Activated CD4-positive, alpha-beta T cell treated with anti-CD3 and anti-CD28 coated beads, Interleukin-2, amount 10 ng/mL, durations not matched to agents 7 days and 5 days (primary cell): ENCODE results near the gene AAMP. TPM values are rescaled to one million over a fixed set of nuclear protein-coding genes. Genes with fewer than 3 reads are reported as not detected.
"Not testable (repeated sequence)": the region's sequence is repeated elsewhere in the genome, so short reads cannot be mapped to it uniquely, and the experiment has no call there.

ENCODE experiments used
- CTCF ChIA-PET: fragments of 350-600 bp; sonication (Branson Sonifier 250); formaldehyde crosslinking; loops from one replicate; lab custom pipeline; 2021; ENCODE audit warnings: antibody characterized with exemption; lab: Charles Lee
- POLR2A ChIA-PET: fragments of 350-600 bp; sonication (Branson Sonifier 250); formaldehyde crosslinking; loops from one replicate; lab custom pipeline; 2021; ENCODE audit warnings: antibody characterized with exemption; lab: Charles Lee
- DNase-seq: peaks from one replicate; pipeline ENCODE4 v3.0.0-alpha.2; 2020
- H3K27ac Mint-ChIP-seq: one replicate; pipeline ENCODE4 v1.8.0; 2021; ENCODE audit warnings: mild to moderate bottlenecking, moderate library complexity, mixed read lengths
- H3K27me3 Mint-ChIP-seq: one replicate; pipeline ENCODE4 v1.8.0; 2021; ENCODE audit warnings: mixed read lengths
- H3K36me3 Mint-ChIP-seq: one replicate; pipeline ENCODE4 v1.8.0; 2021; ENCODE audit warnings: low read depth, mixed read lengths
- H3K4me1 Mint-ChIP-seq: one replicate; pipeline ENCODE4 v1.8.0; 2021; ENCODE audit warnings: mixed read lengths
- H3K4me3 Mint-ChIP-seq: one replicate; pipeline ENCODE4 v1.8.0; 2021; ENCODE audit warnings: mild to moderate bottlenecking, moderate library complexity, mixed read lengths
- H3K9me3 Mint-ChIP-seq: one replicate; pipeline ENCODE4 v1.8.0; 2021; ENCODE audit warnings: mixed read lengths
- total RNA-seq, 2 experiments: library from RNA; stranded (reverse); gene quantifications; one replicate each; pipeline ENCODE4 v1.2.3, GENCODE V29; 2021

Gene AAMP
- 10 to 100 TPM; 42.3 to 51.1 TPM for total RNA-seq

GRCh38 chr2:218269900-218270720 lies at the start of gene AAMP, which contains the start of gene PNKD:
TSS of gene AAMP (minus strand) at chr2:218270137. CDS start at chr2:218270086, 51 bp downstream.
TSS of gene PNKD (plus strand) at chr2:218270519. CDS start at chr2:218270536, 17 bp downstream.
- H3K36me3 Mint-ChIP-seq = peaks cover 26% of the 10 kb centered on the region
- no peaks in the 10 kb centered on the region for H3K27me3 Mint-ChIP-seq

GRCh38 chr2:218318241-218318640 lies 48.3 kb upstream of the AAMP start:
- ChIA-PET POLR2A (no interaction called here), CTCF (interaction anchor here (1.4 to 2.1 kb wide), 3 partner anchors 10 to 78 kb away, joined by 3 to 8 read pairs (median 5); no protein-coding TSS in a partner anchor)
- Mint-ChIP-seq H3K27me3 (peaks cover under 1% of the 10 kb centered on the region), H3K4me1 (peaks cover 43% of the 10 kb centered on the region), H3K36me3 (peaks cover 9% of the 10 kb centered on the region), H3K27ac (peak overlapping the region; percentile 50), H3K4me3 (no peak overlapping the region), H3K9me3 (no peaks in the 10 kb centered on the region)
- no peak for DNase-seq

More at GRCh38 chr2:218269900-218270720, at the start of gene AAMP, which contains the start of gene PNKD:
- CTCF ChIA-PET = interaction anchor here (0.5 to 7.5 kb wide), 14 partner anchors 9 to 126 kb away, joined by 3 to 113 read pairs (median 4); partner anchors contain the start of genes CATIP, GPBAR1 and TMBIM1
- Mint-ChIP-seq H3K27ac (peak within 1 kb of the TSS; percentile 92), H3K4me1 (peaks cover 47% of the 10 kb centered on the region), H3K9me3 (no peaks in the 10 kb centered on the region), H3K4me3 (peak within 1 kb of the TSS; percentile 88)
- POLR2A ChIA-PET = interaction anchor here (0.6 to 1.0 kb wide), 4 partner anchors 16 to 81 kb away, joined by 3 to 5 read pairs (median 4); no protein-coding TSS in a partner anchor
- DNase-seq = peak; percentile 100

GRCh38 chr2:218317835-218318234 lies 47.9 kb upstream of the AAMP start:
- Mint-ChIP-seq H3K27ac (peak overlapping the region; percentile 63), H3K36me3 (peaks cover 9% of the 10 kb centered on the region), H3K4me1 (peaks cover 43% of the 10 kb centered on the region), H3K27me3 (no peaks in the 10 kb centered on the region), H3K9me3 (no peaks in the 10 kb centered on the region), H3K4me3 (no peak overlapping the region)
- ChIA-PET POLR2A (no interaction called here), CTCF (interaction anchor here (1.2 to 2.1 kb wide), 4 partner anchors 9 to 78 kb away, joined by 3 to 8 read pairs (median 4); no protein-coding TSS in a partner anchor)
- no peak for DNase-seq

- no peak overlapping the region for H3K4me3 Mint-ChIP-seq
- no peaks in the 10 kb centered on the region for H3K27me3 Mint-ChIP-seq
- H3K36me3 Mint-ChIP-seq = peaks cover 9% of the 10 kb centered on the region
- CTCF ChIA-PET = interaction anchor here (1.0 to 2.1 kb wide), 7 partner anchors 9 to 79 kb away, joined by 3 to 8 read pairs (median 3); no protein-coding TSS in a partner anchor
- POLR2A ChIA-PET = no interaction called here
- no peak for DNase-seq
- H3K27ac Mint-ChIP-seq = peak overlapping the region; percentile 94
- H3K9me3 Mint-ChIP-seq = no peaks in the 10 kb centered on the region
- peaks cover 38% of the 10 kb centered on the region for H3K4me1 Mint-ChIP-seq
These were observed 47.3 kb upstream of the AAMP start for GRCh38 chr2:218317303-218317630.

- H3K36me3 Mint-ChIP-seq = peaks cover 9% of the 10 kb centered on the region
- no peak overlapping the region for H3K4me3 Mint-ChIP-seq
- no peaks in the 10 kb centered on the region for H3K27me3 Mint-ChIP-seq
- no peak for DNase-seq
- POLR2A ChIA-PET = no interaction called here
- no peak overlapping the region for H3K27ac Mint-ChIP-seq
- H3K4me1 Mint-ChIP-seq = peaks cover 30% of the 10 kb centered on the region
- CTCF ChIA-PET = interaction anchor here (0.9 to 1.6 kb wide), 6 partner anchors 8 to 42 kb away, joined by 3 to 6 read pairs (median 4); partner anchors contain the start of gene CATIP
- H3K9me3 Mint-ChIP-seq = no peaks in the 10 kb centered on the region
These were observed 45.5 kb upstream of the AAMP start for GRCh38 chr2:218315397-218315796.

- H3K9me3 Mint-ChIP-seq, H3K27ac Mint-ChIP-seq, H3K27me3 Mint-ChIP-seq, POLR2A ChIA-PET, DNase-seq, H3K36me3 Mint-ChIP-seq, H3K4me3 Mint-ChIP-seq: not testable (repeated sequence)
- H3K4me1 Mint-ChIP-seq = peaks cover 28% of the 10 kb centered on the region
- CTCF ChIA-PET = interaction anchor here (1.4 to 1.6 kb wide), 4 partner anchors 7 to 42 kb away, joined by 3 to 5 read pairs (median 4); partner anchors contain the start of gene CATIP
These were observed 44.8 kb upstream of the AAMP start for GRCh38 chr2:218314764-218315163.

- peaks cover 29% of the 10 kb centered on the region for H3K4me1 Mint-ChIP-seq
- H3K36me3 Mint-ChIP-seq = peaks cover 9% of the 10 kb centered on the region
- no peak overlapping the region for H3K27ac Mint-ChIP-seq
- H3K27me3 Mint-ChIP-seq = no peaks in the 10 kb centered on the region
- DNase-seq = no peak
- H3K4me3 Mint-ChIP-seq = no peak overlapping the region
- no peaks in the 10 kb centered on the region for H3K9me3 Mint-ChIP-seq
- ChIA-PET POLR2A (no interaction called here), CTCF (no interaction called here)
These were observed 43.4 kb upstream of the AAMP start for GRCh38 chr2:218313356-218313755.

GRCh38 chr2:218312267-218312756 lies 42.4 kb upstream of the AAMP start:
- DNase-seq = no peak
- ChIA-PET CTCF (interaction anchor here (0.6 to 0.9 kb wide), 4 partner anchors 41 to 105 kb away, joined by 3 to 4 read pairs (median 4); partner anchors contain the start of gene CATIP), POLR2A (no interaction called here)
- no peaks in the 10 kb centered on the region for H3K27me3 Mint-ChIP-seq
- H3K4me3 Mint-ChIP-seq = no peak overlapping the region
- H3K4me1 Mint-ChIP-seq = peaks cover 27% of the 10 kb centered on the region
- peaks cover 7% of the 10 kb centered on the region for H3K36me3 Mint-ChIP-seq
- no peaks in the 10 kb centered on the region for H3K9me3 Mint-ChIP-seq
- H3K27ac Mint-ChIP-seq = no peak overlapping the region

GRCh38 chr2:218311541-218312266 lies 41.8 kb upstream of the AAMP start:
- CTCF ChIA-PET = interaction anchor here (0.9 kb wide), 1 partner anchor 45 kb away, joined by 3 read pairs; the partner anchor contains the start of gene CATIP

GRCh38 chr2:218310853-218311540 lies 41.1 kb upstream of the AAMP start:
- H3K9me3 Mint-ChIP-seq = no peaks in the 10 kb centered on the region
- DNase-seq = no peak
- ChIA-PET POLR2A (no interaction called here), CTCF (no interaction called here)
- H3K4me1 Mint-ChIP-seq = peaks cover 16% of the 10 kb centered on the region
- H3K4me3 Mint-ChIP-seq = no peak overlapping the region
- peak overlapping the region; percentile 5 for H3K27ac Mint-ChIP-seq
- H3K36me3 Mint-ChIP-seq = peaks cover 2% of the 10 kb centered on the region
- peaks cover 2% of the 10 kb centered on the region for H3K27me3 Mint-ChIP-seq

More at GRCh38 chr2:218311541-218312266, 41.8 kb upstream of the AAMP start:
- H3K27ac Mint-ChIP-seq, DNase-seq, H3K27me3 Mint-ChIP-seq, H3K9me3 Mint-ChIP-seq, POLR2A ChIA-PET, H3K4me3 Mint-ChIP-seq, H3K36me3 Mint-ChIP-seq: not testable (repeated sequence)
- H3K4me1 Mint-ChIP-seq = peaks cover 22% of the 10 kb centered on the region

GRCh38 chr2:218307415-218308090 lies 37.6 kb upstream of the AAMP start:
- H3K9me3 Mint-ChIP-seq = no peaks in the 10 kb centered on the region
- POLR2A ChIA-PET = no interaction called here
- H3K4me3 Mint-ChIP-seq = no peak overlapping the region
- CTCF ChIA-PET = interaction anchor here (0.6 to 1.8 kb wide), 12 partner anchors 8 to 896 kb away, joined by 3 to 5 read pairs (median 3); partner anchors contain the start of gene CATIP
- DNase-seq = no peak
- peaks cover 8% of the 10 kb centered on the region for H3K4me1 Mint-ChIP-seq
- H3K27me3 Mint-ChIP-seq = peaks cover 2% of the 10 kb centered on the region
- H3K36me3 Mint-ChIP-seq = no peaks in the 10 kb centered on the region
- no peak overlapping the region for H3K27ac Mint-ChIP-seq
